Measurements from ENCODE around the gene RACGAP1.

DNA sequence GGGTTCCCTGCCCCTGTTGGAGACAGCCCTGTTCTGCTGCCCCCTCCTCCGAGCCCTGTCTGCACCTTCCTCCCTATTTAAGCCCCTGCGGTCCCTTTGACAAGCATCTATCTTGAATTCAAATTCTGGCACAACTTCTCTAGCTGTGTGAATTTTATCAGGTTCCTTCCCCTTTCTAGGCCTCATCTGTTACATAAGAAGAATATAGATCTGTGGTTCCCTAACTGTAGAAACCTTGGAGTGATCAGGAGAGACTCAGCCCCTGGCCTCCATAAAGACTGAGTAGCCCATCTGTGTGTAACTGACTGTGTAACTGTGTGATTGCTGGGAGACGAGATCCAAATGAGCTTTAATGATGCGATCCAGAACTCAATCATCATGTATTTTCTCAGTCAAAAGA, 13.0 kb upstream of the RACGAP1 start:
- TF ChIP-seq, protein P1, sequence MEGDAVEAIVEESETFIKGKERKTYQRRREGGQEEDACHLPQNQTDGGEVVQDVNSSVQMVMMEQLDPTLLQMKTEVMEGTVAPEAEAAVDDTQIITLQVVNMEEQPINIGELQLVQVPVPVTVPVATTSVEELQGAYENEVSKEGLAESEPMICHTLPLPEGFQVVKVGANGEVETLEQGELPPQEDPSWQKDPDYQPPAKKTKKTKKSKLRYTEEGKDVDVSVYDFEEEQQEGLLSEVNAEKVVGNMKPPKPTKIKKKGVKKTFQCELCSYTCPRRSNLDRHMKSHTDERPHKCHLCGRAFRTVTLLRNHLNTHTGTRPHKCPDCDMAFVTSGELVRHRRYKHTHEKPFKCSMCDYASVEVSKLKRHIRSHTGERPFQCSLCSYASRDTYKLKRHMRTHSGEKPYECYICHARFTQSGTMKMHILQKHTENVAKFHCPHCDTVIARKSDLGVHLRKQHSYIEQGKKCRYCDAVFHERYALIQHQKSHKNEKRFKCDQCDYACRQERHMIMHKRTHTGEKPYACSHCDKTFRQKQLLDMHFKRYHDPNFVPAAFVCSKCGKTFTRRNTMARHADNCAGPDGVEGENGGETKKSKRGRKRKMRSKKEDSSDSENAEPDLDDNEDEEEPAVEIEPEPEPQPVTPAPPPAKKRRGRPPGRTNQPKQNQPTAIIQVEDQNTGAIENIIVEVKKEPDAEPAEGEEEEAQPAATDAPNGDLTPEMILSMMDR (IDR thresholded peaks at IDR 0.05): no peak
- TF ChIP-seq POLR2AphosphoS5 (IDR thresholded peaks at IDR 0.05) (no peak), EP300 (IDR thresholded peaks at IDR 0.05) (no peak)
